Measurements from ENCODE around the gene ANO1.

The ANO1 gene

DNA sequence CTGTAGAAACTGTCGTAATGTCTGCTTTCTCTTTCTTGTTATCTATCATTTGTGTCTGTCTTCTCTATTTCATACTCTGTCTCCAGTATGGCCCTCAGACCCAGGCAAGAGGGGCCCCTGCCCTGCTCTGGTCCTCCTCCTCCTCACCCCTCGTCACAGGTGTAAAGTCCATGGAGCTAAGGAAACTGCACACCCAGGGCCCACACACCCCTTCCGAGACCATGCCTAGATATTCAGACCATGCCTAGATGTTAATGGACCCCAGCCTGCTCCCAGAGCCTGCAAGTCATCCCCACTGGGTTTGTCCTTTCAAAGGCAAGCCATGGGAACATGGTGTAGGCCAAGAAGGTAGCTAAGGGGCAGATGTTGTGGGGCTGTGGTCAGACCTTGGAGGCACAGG lies 24.1 kb upstream of the ANO1 start:
- no peak for DNase-seq

DNA sequence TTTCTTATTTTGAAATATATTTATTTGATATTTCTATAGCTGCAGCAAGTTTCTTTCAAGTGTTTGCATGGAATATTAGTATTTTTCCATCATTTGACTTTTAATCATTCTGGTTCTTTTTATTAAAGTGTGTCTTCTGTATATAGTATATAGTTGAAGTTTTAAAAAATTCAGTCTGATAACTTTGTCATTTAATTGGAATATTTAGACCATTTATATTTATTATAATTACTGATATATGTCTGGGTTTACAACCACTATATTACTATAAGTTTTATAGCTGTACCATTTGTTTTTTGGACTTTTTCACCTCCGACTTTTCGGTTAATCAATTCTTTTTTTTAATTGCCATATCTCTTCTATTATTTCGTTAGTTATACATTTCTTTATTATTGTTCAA lies 22.7 kb upstream of the ANO1 start:
- DNase-seq = no peak

DNA sequence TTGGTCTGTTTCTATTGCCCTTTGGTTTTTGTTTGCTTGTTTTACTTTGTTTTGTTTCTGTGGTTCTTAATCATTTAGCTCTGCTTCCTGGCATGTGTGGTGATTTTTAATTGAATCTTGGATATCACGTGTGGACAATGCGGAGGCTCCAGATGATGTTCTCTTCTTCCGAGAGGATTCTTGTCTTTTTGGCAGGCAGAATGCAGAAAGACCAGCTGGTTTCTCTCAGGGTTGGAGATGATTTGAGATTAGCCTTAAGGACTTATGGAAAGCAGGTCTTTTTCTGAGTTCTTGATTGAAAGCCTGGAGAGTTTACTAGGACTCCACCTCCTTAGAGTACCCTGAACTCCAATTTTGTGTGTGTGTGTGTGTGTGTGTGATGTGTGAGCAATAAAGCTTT lies 21.0 kb upstream of the ANO1 start:
- DNase-seq = no peak

DNA sequence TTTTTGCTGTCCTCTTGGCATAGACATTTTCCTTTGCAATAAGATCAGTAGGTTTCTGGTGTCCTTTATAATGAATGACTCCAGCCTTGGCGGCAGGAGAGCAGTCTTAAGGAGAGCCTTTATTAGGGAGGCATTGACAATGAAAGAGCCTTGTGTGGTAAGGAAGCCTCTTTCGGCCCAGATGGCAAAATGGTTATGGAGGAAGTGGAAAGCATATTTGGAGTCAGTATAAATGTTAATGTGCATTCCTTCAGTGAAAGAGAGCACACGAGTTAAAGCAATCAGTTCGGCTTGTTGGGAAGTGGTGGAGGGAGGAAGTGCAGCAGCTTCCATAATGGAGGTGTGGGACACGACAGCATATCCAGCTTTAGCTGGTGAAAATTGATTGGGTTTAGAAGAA lies 18.1 kb upstream of the ANO1 start:
- DNase-seq = no peak

DNA sequence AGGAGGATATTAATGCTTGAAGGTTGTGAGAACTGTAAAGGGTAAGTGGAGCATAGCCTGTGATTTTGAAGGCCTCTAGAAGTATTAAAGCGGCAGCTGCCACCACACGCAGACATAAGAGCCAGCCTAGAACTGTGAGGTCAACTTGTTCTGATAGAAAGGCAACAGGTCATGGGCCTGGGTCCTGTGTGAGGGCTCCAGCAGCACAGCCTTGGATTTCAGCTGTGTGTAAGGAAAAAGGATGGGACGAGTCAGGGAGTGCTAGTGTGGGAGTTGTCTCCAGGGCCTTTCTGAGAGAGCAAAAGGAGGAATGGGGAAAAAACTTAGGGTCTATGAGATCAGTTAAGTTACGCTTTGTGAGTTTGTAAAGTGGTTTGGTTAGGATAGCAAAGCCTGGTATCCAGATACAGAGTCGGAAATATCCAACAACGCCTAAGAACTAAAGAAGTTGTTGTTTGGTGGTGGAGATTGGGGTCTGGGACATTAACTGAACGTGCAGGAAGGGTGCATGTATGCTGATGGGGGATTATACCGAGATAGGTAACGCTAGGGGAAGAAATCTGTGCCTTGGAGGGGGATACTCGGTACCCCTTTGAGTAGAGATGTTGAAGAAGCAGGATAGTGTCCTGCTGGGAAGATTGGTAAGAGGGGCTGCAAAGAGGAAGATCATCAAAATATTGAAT lies 17.4 kb upstream of the ANO1 start:
- DNase-seq = no peak

DNA sequence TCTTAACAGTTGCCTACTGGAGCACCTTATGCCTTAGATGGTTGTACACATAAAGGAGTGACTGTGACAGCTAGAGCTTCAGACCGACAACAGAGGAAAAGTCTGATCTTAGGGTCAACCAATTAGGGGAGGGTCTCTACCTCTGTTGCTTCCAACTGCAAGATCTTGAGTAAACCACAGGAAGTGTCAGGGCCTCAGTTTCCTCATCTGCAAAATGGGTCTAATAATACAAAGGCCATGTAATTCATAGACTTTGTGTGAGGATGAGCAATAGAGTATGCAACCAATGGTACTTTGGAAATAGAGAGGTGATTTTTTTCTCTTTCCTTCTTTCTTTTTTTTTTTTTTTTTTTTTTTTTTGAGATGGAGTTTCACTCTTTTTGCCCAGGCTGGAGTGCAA lies 16.4 kb upstream of the ANO1 start:
- DNase-seq = no peak

DNA sequence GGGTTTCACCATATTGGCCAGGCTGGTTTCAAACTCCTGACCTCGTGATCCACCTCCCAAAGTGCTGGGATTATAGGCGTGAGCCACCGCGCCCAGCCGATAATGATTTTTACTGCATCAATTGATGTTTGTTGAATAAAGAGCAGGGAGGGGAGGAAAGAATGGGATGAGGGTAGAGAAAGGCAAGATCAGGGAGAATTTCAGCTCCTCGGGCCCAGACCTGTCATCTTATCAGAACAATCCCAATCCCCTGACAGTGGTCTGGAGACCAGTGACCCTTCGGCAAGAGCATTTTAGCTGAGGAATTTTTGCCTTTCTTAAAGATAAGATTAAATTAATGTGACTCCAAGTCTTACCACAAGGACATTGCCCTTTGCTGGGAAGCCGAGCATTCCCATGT lies 15.0 kb upstream of the ANO1 start:
- DNase-seq = no peak

DNA sequence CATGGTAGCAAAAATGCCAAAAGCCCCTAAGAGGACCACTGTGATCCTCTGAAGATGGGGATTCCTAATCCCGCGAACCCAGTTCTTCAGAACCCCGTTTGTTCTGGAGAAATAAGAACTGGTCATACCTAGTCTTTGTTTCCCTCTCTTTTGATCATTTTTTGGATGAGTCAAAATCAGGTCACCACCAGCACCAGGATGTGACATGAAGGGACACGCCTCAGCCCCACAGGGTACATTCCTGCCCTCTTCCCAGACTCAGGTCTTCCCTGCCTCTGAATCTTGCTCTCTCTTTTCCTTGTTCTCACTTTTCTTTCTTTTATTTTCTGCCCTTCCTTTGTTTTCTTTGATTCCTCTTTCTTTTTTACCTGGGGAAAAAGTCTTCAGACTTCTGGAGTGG lies 14.6 kb upstream of the ANO1 start:
- no peak for DNase-seq

DNA sequence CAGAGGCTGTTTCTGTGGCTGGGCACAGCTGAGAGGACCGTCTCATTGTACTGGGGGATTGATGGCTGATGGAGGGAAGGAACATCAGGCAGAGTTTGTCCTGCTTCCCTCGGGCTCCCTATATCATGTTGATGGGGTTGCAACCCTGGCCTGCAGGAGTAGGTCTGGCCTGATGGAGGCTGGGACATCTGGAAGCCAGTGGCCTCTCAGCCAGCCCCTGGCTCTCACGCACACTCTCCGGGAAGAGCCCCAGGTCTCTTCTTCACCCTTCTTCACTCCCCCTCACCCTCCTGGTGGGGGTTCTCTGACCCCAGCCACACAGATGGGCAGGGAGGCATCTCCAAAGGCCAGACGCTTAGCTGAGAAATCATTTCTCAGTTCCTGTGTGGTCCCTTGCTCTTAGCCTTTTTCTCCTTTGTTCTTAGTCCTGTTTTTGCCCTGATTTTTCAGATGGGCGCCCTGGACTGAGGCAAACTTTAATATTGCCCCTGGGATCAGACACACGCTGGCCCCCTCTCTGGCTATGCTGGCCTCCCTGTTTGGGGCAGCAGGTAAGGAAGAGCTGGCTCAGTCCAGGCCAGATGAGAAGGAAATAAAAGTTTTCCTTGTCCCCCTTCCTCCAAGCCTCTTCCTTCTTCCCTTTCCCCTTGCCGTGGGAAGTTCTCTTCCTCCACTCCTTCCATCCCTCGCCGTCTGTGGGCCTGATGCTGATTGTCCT lies 13.9 kb upstream of the ANO1 start:
- no peak for DNase-seq

DNA sequence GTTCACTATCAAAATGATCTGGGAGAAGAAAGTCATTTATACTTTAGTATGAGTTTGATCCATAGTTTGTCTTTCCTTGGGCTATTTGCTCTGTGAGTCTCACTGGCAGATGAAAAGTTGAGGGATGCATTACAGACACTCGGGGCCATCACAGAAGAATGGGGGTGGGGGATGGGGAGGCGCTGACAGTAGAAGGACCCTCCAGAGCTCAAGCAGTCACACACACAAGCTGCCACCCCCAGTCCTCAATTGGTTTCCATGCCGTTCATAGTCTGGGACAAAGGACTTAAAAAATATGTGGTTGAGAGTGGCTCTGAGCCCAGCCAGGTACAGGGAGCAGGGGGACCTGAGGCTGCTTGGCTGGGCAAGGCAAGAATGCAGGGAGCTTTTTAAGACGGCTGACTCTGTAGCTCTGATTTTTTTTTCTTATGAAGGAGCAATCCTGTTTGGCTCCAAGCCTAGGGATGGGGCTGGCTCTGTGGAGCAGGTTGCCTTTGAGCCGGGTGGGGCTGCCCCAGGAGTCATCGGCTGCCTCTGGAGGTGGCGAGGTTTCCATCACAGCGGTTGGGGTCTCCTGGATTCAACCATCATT lies 13.3 kb upstream of the ANO1 start:
- no peak for DNase-seq

DNA sequence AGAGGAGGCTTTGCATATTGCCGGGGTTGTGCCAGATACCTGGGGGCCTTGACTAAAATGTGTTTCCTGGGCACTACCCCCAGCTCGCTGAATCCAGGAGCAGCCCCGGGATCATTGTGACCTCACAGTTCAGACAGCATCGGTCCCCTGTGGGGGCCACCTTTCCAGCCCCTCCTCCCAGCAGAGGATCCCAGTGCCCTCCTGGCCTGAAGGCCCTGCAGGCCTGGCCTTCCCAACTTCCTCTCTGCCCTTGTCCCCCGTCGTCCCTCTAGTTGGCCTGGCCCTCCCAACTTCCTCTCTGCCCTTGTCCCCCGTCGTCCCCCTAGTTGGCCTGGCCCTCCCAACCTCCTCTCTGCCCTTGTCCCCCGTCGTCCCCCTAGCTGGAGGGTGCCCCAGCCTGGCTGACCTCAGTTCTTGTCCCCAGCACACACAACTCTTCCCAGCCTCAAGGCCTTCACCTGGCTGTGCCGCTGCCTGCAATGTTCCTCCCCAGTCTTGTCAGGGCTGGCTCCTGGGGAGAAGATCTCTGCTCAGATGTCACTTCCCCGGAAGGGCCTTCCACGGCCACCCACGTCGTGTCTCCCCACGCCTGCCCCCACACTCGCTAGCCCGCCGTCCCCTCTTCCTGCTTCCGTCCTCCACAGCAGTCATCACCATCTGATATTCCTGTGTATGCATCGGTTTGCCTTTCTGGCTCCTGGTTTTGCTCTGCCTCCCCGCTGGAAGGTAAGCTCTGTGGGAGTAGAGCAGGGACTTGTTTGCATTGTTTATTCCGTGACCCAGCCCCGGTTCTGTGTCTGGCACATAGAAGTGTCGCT lies 12.6 kb upstream of the ANO1 start:
- no peak for DNase-seq

DNA sequence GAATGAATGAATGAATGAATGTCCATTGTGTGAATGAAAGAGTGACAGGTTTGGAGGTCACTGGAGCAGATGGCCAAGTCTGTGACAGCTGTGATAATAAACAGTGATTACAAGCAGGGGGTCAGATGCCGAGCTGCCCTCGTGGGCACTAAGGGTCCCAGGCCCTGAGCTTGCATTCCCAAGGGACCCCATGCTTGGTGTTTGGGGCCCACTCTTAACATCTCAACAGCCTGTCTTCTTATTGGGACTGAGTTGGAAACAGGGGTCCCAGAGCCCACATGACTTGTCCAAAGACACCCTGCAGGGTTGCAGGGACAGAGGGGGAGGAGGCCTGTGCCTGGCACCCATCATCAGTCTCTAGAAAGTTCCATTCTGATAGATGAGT lies 12.0 kb upstream of the ANO1 start:
- DNase-seq = no peak

DNA sequence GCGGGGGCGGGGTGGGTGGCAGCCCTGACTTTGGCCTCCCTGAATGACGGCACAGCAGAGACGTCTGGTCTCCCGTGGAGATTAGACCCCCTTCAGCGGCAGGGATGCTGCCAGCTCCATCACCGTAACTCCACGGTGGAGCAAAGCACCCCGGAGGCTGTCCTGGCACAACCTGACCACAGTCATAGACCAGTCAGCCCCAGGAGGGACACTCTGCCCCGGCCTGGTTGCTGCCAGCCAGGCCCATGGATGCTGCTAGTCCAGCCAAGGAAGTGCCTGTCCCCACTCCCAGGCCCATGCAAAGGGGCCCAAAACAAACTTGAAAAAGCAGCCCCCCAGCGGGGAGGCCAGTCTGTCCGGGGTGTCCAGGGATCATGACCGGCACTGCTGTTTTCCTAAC lies 11.5 kb upstream of the ANO1 start:
- DNase-seq = no peak

DNA sequence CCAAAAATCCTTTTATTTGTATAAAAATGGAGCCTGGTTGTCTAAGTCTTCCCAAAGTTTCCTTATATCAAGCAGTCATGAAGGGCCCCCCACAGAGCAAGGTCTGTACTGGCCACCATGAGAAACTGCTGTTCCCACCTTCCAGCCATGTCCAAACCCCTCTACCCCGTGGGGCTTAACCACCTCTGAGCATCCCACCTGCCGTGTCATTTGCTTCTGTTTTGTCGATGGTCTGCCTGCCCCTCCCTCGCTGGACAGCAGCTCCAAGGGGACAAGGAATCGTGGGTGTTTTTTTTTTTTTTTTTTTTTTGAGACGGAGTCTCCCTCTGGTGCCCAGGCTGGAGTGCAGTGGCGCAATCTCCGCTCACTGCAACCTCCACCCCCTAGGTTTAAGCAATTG lies 11.1 kb upstream of the ANO1 start:
- no peak for DNase-seq

DNA sequence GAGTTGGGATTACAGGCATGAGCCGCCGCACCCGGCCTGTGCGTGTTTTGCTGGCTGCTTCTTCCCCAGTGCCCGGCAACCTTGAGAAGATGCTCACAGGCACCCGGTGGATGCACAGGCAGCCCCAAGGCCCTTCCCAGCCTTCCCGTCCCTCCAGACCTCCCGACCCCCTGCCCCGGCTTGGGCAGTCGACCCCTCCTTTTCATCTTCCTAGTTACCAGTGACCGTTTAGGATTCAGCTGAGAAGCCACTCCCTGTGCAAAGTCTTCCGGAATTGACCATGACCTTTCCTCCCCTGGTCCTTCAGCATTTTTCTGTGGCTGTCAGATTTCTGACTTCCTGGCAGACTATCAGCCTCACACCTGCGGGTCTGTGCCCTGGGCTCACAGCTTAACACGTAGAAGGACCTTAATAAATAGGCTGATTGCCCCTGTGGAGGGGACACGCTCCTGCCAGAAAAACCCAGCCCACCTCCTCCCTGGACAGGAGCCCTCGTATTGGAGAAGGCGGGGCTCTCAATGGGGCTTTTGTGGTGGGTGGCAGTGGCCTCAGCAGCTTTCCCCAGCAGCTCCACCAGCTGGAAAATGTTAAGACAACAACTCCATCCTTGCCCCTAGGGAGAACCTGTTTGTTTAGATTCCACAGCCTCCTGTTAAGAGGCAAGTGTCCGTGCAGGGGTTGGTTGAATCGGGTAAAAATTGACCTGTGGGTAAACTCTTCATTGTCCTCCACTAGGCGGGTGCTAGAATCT lies 10.4 kb upstream of the ANO1 start:
- no peak for DNase-seq

DNA sequence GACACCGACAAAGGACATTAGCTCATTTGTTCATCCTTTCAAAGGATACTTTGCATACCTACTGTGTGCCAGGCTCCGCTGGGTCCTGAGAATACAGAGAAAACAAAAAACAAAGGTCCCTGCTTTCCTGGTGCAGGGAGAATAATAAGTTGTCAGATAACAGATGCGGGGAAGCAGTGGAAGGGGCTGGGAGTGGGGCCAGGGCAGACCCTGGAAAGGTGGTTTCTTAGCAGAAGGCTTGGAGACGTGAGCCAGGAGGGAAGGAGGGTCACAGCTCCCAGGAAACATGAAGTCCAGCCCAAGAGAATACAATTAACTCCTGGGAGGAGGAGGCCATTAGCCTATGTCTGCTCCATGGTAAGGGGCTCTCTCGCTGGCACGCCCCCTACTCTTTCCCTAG lies 9.8 kb upstream of the ANO1 start:
- no peak for DNase-seq

DNA sequence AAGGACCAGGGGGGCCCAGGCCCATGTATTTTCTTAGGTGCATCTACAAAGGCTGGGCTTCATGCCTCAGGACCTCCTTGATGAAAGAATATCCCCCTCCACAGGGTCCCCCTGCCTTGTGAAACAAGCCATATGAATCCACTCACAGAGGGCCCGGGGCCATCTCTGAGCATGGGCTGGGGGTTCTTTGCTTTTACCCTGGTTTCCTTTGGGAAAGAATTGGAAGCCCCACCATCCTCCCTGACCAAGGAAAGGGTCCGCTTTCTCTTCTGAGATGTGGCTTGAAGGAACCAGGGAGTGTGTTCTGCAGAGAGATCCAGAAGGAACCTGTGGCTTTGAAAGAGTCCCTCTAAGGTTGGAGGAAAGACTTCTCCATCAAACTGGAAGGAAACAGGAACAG lies 9.2 kb upstream of the ANO1 start:
- no peak for DNase-seq

DNA sequence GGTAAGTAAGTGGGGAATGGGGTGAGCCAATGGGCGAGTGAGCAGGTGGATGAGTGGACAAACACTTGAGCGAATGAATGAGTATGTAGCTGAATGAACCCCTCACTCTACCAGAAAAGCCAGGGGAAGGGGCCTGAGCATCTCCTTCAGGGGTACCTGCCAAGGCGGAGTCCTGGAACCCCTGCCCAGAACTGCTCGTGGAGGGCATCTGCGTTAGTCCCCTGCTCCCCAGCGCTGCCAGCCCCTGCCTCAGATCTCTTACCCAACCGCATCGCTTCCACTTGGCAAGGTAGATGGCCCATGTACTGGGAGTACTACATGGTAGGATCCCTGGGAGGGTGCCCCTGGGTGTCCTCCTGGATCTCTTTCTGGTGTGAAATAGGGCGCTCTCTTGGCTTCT lies 7.4 kb upstream of the ANO1 start:
- no peak for DNase-seq

DNA sequence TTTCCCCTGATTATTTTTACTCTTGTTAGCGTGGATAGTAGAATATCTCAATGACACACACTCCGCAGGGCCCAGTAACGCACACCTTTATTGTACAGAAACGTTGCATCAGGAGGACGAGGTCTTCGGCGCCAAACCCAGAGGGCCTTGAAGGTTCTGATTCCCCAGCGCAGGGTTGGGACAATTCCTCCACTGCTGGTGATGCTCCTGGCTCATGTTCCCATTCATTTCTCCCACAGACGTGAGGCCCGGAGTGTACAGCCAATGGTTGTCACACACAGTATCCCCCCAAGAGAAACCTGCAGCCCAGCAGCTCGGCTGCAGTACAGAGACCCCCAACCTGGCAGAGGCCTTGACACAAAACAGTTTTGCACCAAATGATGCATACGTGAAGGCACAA lies 6.1 kb upstream of the ANO1 start:
- DNase-seq = no peak

DNA sequence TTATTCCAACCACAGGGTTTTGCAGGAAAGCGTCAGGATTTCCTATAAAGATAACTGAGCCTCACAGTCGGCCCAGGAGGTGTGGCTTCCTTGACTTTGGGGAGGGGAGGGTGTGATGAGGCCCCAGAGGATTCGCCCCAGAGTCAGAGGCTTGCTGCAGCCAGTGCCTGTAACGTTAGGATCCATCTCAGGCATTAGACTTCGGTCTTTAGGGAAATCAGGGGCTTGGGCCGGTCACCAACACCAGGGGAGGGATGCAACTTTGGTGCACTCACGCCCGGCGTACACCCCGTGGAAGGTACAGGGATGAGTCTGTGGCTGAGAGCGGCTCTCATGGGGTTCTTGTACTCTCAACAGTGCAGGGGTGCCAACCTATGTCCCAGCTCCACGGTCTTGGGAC lies 5.7 kb upstream of the ANO1 start:
- DNase-seq = no peak

DNA sequence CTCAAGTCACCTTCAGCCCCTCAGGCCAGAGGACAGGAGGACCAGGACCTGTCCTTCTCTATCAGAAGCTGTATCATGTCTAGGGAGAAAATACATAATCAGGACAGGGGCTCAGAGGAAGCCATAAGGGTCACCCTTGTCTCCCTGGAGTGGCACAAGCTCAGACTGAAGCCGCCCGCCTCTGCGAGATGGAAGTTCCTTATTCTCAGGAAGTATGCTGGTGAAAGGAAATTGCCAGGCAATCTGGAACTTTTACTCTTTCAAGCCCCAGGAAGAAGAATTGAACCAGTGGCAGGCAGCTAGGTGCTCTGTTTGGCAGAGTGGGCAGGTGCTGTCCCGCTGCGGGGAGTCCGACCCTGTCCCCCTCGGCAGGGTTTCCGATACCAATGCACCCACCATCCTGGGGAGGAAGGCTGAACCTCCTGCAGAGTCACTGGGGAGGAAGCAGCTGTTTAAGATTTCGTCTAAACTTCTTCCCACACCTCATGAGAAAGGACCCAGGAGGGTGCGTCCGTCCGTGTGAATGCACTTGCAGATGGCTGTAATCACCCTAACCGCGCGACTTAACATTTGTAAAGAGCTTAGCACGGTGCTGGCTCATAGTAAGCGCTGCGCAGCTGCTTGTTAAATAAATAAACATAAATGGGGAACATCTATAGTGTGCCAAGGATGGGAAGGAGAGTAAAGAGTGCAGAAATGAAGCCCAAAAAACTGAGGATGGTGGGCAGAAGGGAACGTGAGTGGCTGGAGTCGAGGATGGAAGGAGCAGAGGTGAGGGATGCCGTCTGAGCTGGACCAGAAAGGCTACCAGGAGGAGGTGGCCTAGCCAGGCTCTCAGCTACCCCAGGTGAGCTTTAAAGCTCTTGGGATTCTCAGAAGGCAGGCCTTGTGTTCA lies 5.0 kb upstream of the ANO1 start:
- no peak for DNase-seq

DNA sequence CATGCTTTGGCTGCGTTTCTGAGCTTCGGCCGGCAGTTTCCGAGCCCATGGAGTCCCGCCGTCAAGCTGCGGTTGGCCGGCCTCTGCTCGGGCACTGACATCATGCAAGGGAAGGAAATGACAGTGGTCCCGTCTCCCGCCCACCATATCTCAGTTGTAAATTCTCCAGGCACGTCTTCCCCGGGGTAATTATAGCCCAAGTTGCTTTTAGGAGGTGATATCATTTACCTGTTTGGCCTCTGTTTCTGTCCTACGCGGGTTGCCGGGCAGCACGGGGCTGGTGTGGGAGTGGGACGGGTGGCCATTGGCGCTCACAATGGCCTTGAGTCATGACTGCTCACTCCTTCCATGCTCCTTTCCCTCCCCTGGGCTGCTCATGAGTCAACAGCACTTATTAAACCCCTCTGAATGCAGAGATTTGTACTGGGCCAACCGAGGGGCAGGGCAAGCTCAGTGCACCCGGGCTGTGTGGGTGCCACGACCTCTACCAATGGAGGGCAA lies 4.2 kb upstream of the ANO1 start:
- DNase-seq = no peak
